Activated naive CD8-positive, alpha-beta T cell treated with anti-CD3 and anti-CD28 coated beads, Interleukin-2, amount 10 ng/mL, durations not matched to agents 7 days and 5 days (primary cell): ENCODE data around the gene SMAP1. TPM values are rescaled to one million over a fixed set of nuclear protein-coding genes. Genes with fewer than 3 reads are reported as not detected.

ENCODE experiments used
- ATAC-seq: fragments of 150-1000 bp; cut with Tn5 transposase; one replicate; pipeline ENCODE4 v1.10.0; 2021; ENCODE audit warnings: low read depth, moderate library complexity
- POLR2A ChIA-PET: fragments of 350-600 bp; sonication (Branson Sonifier 250); formaldehyde crosslinking; loops from one replicate; lab custom pipeline; 2021; ENCODE audit warnings: antibody characterized with exemption; lab: Charles Lee
- DNase-seq: peaks from one replicate; pipeline ENCODE4 v3.0.0; 2021
- H3K27ac Mint-ChIP-seq: one replicate; pipeline ENCODE4 v1.8.0; 2022; ENCODE audit warnings: mild to moderate bottlenecking, mixed read lengths
- H3K27me3 Mint-ChIP-seq: one replicate; pipeline ENCODE4 v1.8.0; 2022; ENCODE audit warnings: mild to moderate bottlenecking, moderate library complexity, mixed read lengths
- H3K36me3 Mint-ChIP-seq: one replicate; pipeline ENCODE4 v1.8.0; 2021; ENCODE audit warnings: mild to moderate bottlenecking, mixed read lengths
- H3K4me1 Mint-ChIP-seq: one replicate; pipeline ENCODE4 v1.8.0; 2021; ENCODE audit warnings: mixed read lengths
- H3K4me3 Mint-ChIP-seq: one replicate; pipeline ENCODE4 v1.8.0; 2022; ENCODE audit warnings: mild to moderate bottlenecking, moderate library complexity, mixed read lengths
- H3K9me3 Mint-ChIP-seq: one replicate; pipeline ENCODE4 v1.8.0; 2021; ENCODE audit warnings: mixed read lengths
- total RNA-seq, 2 experiments: library from RNA; stranded (reverse); gene quantifications; one replicate each; pipeline ENCODE4 v1.2.3, GENCODE V29; 2021

Gene SMAP1
- total RNA-seq, 2 experiments from 2014 or later, result 39.7 to 40.2 TPM

- POLR2A ChIA-PET, result interaction anchor here (1.0 to 3.6 kb wide), 8 partner anchors 10 to 254 kb away, joined by 3 to 25 read pairs (median 8); partner anchors contain the start of genes FAM135A and SDHAF4
- Mint-ChIP-seq H3K36me3 (peaks cover 19% of the 10 kb centered on the region), H3K27me3 (peaks cover 9% of the 10 kb centered on the region), H3K9me3 (no peaks in the 10 kb centered on the region), H3K4me1 (peaks cover 36% of the 10 kb centered on the region), H3K27ac (peak overlapping the region; percentile 84), H3K4me3 (peak overlapping the region; percentile 88)
- no peak for DNase-seq
- no peak for ATAC-seq
Measured at GRCh38 chr6:70666706-70667105, 977 bp upstream of the SMAP1 start.

GRCh38 chr6:70667256-70667710 is 400 bp upstream of the SMAP1 start:
- POLR2A ChIA-PET, result interaction anchor here (1.0 to 3.6 kb wide), 13 partner anchors 11 to 254 kb away, joined by 3 to 25 read pairs (median 5); partner anchors contain the start of genes FAM135A and SDHAF4
- peak overlapping the region; percentile 88 for H3K4me3 Mint-ChIP-seq
- no peaks in the 10 kb centered on the region for H3K9me3 Mint-ChIP-seq
- peaks cover 4% of the 10 kb centered on the region for H3K27me3 Mint-ChIP-seq
- H3K4me1 Mint-ChIP-seq, result peaks cover 42% of the 10 kb centered on the region
- peaks cover 22% of the 10 kb centered on the region for H3K36me3 Mint-ChIP-seq
- ATAC-seq, result no peak
- DNase-seq, result no peak
- H3K27ac Mint-ChIP-seq, result peak overlapping the region; percentile 84

- no peaks in the 10 kb centered on the region for H3K27me3 Mint-ChIP-seq
- ATAC-seq, result no peak
- no peak for DNase-seq
Measured at GRCh38 chr6:70668499-70668812, 773 bp downstream of the SMAP1 start.

GRCh38 chr6:70669133-70669532 is 1.4 kb downstream of the SMAP1 start:
- Mint-ChIP-seq H3K9me3 (no peaks in the 10 kb centered on the region), H3K27me3 (no peaks in the 10 kb centered on the region), H3K4me3 (peak overlapping the region; percentile 88), H3K36me3 (peaks cover 26% of the 10 kb centered on the region), H3K4me1 (peaks cover 56% of the 10 kb centered on the region), H3K27ac (no peak overlapping the region)
- POLR2A ChIA-PET, result interaction anchor here (1.2 to 3.6 kb wide), 4 partner anchors 12 to 102 kb away, joined by 3 to 25 read pairs (median 16); partner anchors contain the start of gene SDHAF4
- DNase-seq, result no peak
- no peak for ATAC-seq

More at GRCh38 chr6:70668499-70668812, 773 bp downstream of the SMAP1 start:
- H3K36me3 Mint-ChIP-seq, result peaks cover 26% of the 10 kb centered on the region
- peak overlapping the region; percentile 88 for H3K4me3 Mint-ChIP-seq
- H3K27ac Mint-ChIP-seq, result peak overlapping the region; percentile 77
- H3K9me3 Mint-ChIP-seq, result no peaks in the 10 kb centered on the region
- peaks cover 52% of the 10 kb centered on the region for H3K4me1 Mint-ChIP-seq
- POLR2A ChIA-PET, result interaction anchor here (0.6 to 3.6 kb wide), 12 partner anchors 9 to 872 kb away, joined by 3 to 25 read pairs (median 5); partner anchors contain the start of genes FAM135A, LMBRD1 and SDHAF4

- H3K27me3 Mint-ChIP-seq, result no peaks in the 10 kb centered on the region
- peaks cover 30% of the 10 kb centered on the region for H3K36me3 Mint-ChIP-seq
- no peak for DNase-seq
- ATAC-seq, result no peak
- H3K4me1 Mint-ChIP-seq, result peaks cover 49% of the 10 kb centered on the region
- H3K27ac Mint-ChIP-seq, result no peak overlapping the region
- no peaks in the 10 kb centered on the region for H3K9me3 Mint-ChIP-seq
- POLR2A ChIA-PET, result interaction anchor here (0.6 kb wide), 1 partner anchor 776 kb away, joined by 3 read pairs; no protein-coding TSS in a partner anchor
- H3K4me3 Mint-ChIP-seq, result no peak overlapping the region
Measured at GRCh38 chr6:70672549-70672948, 4.9 kb downstream of the SMAP1 start.

- no peak for ATAC-seq
- no peak overlapping the region for H3K4me3 Mint-ChIP-seq
- peaks cover 30% of the 10 kb centered on the region for H3K36me3 Mint-ChIP-seq
- peaks cover 49% of the 10 kb centered on the region for H3K4me1 Mint-ChIP-seq
- H3K9me3 Mint-ChIP-seq, result no peaks in the 10 kb centered on the region
- H3K27me3 Mint-ChIP-seq, result no peaks in the 10 kb centered on the region
- no peak for DNase-seq
- POLR2A ChIA-PET, result no interaction called here
- peak overlapping the region; percentile 5 for H3K27ac Mint-ChIP-seq
Measured at GRCh38 chr6:70673054-70673453, 5.4 kb downstream of the SMAP1 start.

GRCh38 chr6:70673601-70674000 is 5.9 kb downstream of the SMAP1 start:
- no peak for ATAC-seq
- Mint-ChIP-seq H3K9me3 (no peaks in the 10 kb centered on the region), H3K36me3 (peaks cover 29% of the 10 kb centered on the region), H3K27ac (no peak overlapping the region), H3K4me1 (peaks cover 47% of the 10 kb centered on the region), H3K4me3 (no peak overlapping the region), H3K27me3 (no peaks in the 10 kb centered on the region)
- POLR2A ChIA-PET, result no interaction called here
- no peak for DNase-seq

GRCh38 chr6:70675822-70676221 is 8.1 kb downstream of the SMAP1 start:
- ATAC-seq, result no peak
- Mint-ChIP-seq H3K9me3 (no peaks in the 10 kb centered on the region), H3K36me3 (peaks cover 24% of the 10 kb centered on the region), H3K4me1 (peaks cover 31% of the 10 kb centered on the region), H3K4me3 (no peak overlapping the region), H3K27ac (no peak overlapping the region), H3K27me3 (no peaks in the 10 kb centered on the region)
- POLR2A ChIA-PET, result interaction anchor here (0.6 kb wide), 1 partner anchor 188 kb away, joined by 3 read pairs; no protein-coding TSS in a partner anchor
- no peak for DNase-seq

GRCh38 chr6:70676821-70677220 is 9.1 kb downstream of the SMAP1 start:
- no peak overlapping the region for H3K27ac Mint-ChIP-seq
- no peaks in the 10 kb centered on the region for H3K27me3 Mint-ChIP-seq
- peaks cover 21% of the 10 kb centered on the region for H3K4me1 Mint-ChIP-seq
- POLR2A ChIA-PET, result interaction anchor here (0.7 to 1.0 kb wide), 2 partner anchors 8 to 114 kb away, joined by 4 to 6 read pairs; no protein-coding TSS in a partner anchor
- H3K4me3 Mint-ChIP-seq, result no peak overlapping the region
- ATAC-seq (no peak), DNase-seq (no peak)
- H3K36me3 Mint-ChIP-seq, result peaks cover 16% of the 10 kb centered on the region
- no peaks in the 10 kb centered on the region for H3K9me3 Mint-ChIP-seq

- H3K9me3 Mint-ChIP-seq, result no peaks in the 10 kb centered on the region
- no peak overlapping the region for H3K27ac Mint-ChIP-seq
- POLR2A ChIA-PET, result interaction anchor here (0.7 kb wide), 1 partner anchor 27 kb away, joined by 3 read pairs; no protein-coding TSS in a partner anchor
- H3K4me3 Mint-ChIP-seq, result no peak overlapping the region
- peaks cover 8% of the 10 kb centered on the region for H3K36me3 Mint-ChIP-seq
- DNase-seq (no peak), ATAC-seq (no peak)
- peaks cover 12% of the 10 kb centered on the region for H3K4me1 Mint-ChIP-seq
- no peaks in the 10 kb centered on the region for H3K27me3 Mint-ChIP-seq
Measured at GRCh38 chr6:70680396-70680795, 12.7 kb downstream of the SMAP1 start.

- H3K4me1 Mint-ChIP-seq, result peaks cover 23% of the 10 kb centered on the region
- POLR2A ChIA-PET, result interaction anchor here (0.9 to 1.0 kb wide), 2 partner anchors 17 to 117 kb away, joined by 3 to 5 read pairs; partner anchors contain the start of gene SMAP1
- peaks cover 3% of the 10 kb centered on the region for H3K36me3 Mint-ChIP-seq
- DNase-seq (no peak), ATAC-seq (no peak)
- H3K27ac Mint-ChIP-seq, result no peak overlapping the region
- H3K27me3 Mint-ChIP-seq, result no peaks in the 10 kb centered on the region
- H3K9me3 Mint-ChIP-seq, result no peaks in the 10 kb centered on the region
- H3K4me3 Mint-ChIP-seq, result no peak overlapping the region
Measured at GRCh38 chr6:70684794-70685493, 17.3 kb downstream of the SMAP1 start.

GRCh38 chr6:70685494-70686180 is 18.0 kb downstream of the SMAP1 start:
- ATAC-seq (no peak), DNase-seq (no peak)
- Mint-ChIP-seq H3K9me3 (no peaks in the 10 kb centered on the region), H3K27me3 (no peaks in the 10 kb centered on the region), H3K27ac (no peak overlapping the region), H3K4me1 (peaks cover 23% of the 10 kb centered on the region), H3K4me3 (no peak overlapping the region), H3K36me3 (peaks cover 3% of the 10 kb centered on the region)
- POLR2A ChIA-PET, result no interaction called here

- H3K27me3 Mint-ChIP-seq, result no peaks in the 10 kb centered on the region
- peak; percentile 54 for ATAC-seq
- no peak overlapping the region for H3K27ac Mint-ChIP-seq
- peaks cover 5% of the 10 kb centered on the region for H3K9me3 Mint-ChIP-seq
- no peak for DNase-seq
- POLR2A ChIA-PET, result no interaction called here
- peaks cover 11% of the 10 kb centered on the region for H3K36me3 Mint-ChIP-seq
- H3K4me3 Mint-ChIP-seq, result no peak overlapping the region
- peaks cover 23% of the 10 kb centered on the region for H3K4me1 Mint-ChIP-seq
Measured at GRCh38 chr6:70686548-70687133, 19.0 kb downstream of the SMAP1 start.
